HG02870 (cell line): ENCODE measurements around the gene MPV17L2.
A peak's percentile ranks its signal among the peaks of the same experiment; 100 is the strongest.
"Not testable (repeated sequence)": the region's sequence is repeated elsewhere in the genome, so short reads cannot be mapped to it uniquely, and the experiment has no call there.

Source experiments
- ATAC-seq: cut with Tn5 transposase; IDR thresholded peaks from one replicate; pipeline ENCODE4 v1.9.1; 2021; ENCODE audit warnings: mild to moderate bottlenecking, moderate library complexity; ENCODE audit not compliant: unreplicated experiment

The MPV17L2 gene

DNA sequence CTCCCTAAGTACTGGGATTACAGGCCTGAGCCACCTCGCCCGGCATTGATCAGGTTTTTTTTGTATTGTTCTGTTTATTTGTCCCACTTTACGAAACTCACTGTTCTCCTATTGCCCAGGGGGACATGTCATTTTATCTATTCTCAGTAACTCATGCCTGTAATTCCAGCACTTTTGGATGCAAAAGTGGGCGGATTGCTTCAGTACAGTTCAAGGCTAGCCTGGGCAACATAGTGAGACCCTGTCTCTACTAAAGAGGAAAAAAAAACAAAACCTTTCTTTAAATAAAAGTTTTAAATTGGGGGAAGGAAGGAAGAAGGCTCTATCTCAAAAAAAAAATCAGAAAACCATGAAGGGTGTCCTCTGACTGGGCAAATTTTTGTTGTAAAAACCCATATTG lies 2.7 kb upstream of the MPV17L2 start:
- no peak for ATAC-seq

DNA sequence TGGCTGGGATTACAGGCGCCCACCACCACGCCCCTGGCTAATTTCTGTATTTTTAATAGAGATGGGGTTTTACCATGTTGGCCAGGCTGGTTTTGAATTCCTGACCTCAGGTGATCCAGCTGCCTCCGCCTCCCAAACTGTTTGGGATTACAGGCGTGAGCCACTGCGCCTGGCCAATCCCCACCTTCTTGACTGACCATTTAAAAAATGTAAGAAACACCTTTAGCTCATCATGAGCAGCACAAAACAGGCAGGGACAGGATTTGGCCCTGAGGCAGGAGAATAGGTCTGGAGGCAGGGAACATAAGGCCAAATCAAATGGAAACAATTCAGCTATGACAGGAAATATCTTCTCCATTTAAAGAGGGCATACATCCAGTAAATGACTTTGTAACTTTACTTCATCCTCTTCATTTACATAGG lies 1.4 kb upstream of the MPV17L2 start:
- no peak for ATAC-seq

DNA sequence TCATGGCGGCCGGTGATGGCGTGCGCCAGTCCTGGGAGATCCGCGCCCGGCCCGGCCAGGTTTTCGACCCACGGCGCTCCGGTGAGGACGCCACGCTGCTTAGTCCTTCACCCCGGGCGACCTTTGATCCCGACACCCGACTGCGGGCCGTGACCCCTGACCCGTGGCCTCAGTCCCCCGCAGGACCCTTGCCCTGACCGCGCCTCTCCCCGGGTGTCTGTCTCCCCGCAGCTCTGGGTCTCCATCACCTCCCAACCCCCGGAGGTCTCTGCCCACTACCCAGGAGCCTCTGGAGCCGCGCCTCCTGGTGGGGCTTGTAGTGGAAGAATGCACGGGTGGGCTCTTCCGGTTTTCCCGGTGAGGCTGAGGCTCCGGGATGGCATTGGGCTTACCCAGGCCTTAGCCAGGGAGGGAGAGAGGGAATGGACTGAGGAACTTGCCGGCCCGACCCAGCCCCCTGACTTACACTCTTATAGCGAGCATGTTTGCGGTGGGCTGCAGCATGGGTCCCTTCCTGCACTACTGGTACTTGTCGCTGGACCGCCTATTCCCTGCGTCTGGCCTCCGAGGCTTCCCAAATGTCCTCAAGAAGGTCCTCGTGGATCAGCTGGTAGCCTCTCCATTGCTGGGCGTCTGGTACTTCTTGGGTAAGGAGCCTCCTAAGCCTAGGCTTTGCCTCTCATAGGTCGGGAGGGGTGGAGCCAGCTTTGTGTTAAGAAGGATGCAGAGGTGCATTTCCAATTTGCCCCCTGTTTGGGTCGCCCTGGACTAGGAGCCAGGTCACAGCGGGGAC lies 566 bp downstream of the MPV17L2 start:
- ATAC-seq = peak; percentile 1

DNA sequence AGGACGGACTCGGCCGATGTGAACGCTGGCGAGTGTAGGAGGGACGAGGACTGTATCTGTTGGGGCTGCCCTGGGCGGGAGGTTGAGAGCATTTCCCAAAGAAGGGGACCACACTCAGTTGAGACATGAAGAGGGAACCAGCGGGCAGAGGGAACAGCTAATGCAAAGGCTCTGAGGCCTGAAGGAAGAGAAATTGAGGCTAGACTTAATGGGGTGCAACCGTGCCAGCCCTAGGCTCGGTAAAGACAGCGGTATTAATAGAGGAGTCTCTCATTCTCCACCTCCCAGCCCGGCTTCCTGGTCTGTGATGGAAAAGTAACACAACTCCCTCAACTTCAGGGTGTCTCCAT lies 1.1 kb downstream of the MPV17L2 start:
- ATAC-seq = no peak

DNA sequence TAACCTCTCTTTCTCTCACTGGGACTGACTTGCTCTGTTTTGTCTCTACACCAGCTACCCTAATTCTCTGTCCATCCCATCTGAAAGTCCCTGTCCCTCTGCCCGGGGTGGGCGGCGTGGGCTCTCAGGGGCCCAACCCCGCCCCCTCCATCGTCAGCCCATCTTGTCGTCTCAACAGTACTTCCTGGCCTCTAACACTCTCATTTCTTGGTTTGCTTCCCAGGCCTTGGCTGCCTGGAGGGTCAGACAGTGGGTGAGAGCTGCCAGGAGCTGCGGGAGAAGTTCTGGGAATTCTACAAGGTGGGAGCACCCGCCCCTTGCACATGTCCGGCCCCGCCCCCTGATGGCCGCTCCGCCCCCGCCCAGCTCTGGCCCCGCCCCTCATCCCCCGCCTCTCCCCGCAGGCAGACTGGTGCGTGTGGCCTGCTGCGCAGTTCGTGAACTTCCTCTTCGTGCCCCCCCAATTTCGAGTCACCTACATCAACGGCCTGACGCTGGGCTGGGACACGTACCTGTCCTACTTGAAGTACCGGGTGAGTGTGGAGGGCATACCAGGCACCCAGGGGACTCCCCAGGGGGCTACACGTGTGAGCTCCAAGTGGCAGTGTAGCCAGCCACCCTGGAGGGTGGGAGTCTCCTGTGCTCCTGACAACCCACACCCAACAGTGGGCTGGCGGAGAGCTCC lies 1.7 kb downstream of the MPV17L2 start:
- no peak for ATAC-seq

DNA sequence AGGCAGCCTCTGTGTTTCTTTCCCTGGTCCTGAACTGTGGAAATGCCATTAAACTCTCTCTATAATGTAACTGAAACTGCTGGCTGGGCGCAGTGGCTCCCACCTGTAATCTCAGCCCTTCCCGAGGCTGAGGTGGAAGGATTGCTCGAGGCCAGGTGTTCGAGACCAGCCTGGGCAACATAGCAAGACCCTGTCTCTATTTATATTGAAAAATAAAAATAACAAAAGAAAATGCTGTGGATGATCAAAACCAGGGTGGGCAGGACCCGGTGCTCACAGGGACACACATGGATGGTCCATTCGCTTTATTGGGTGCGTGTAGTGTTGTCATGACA lies 3.5 kb downstream of the MPV17L2 start:
- no peak for ATAC-seq

DNA sequence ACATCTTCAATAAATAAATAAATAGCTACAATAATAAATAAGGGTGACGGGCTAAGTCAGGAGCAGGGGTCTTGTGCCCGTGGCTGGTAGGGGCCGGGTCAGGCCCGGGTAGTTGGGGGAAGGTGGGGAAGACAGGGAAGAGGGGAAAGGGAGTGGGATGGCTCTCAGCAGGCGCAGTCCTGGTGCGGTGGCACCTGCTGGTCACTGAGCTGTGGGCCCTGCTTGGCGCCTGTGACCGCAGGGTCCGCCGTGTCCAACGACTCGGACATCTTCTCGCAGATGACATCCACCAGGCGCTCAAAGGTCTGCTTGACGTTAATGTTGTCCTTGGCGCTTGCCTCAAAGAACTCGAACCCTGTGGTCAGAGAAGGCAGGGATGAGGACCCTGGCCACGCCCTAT lies 4.3 kb downstream of the MPV17L2 start:
- ATAC-seq = no peak

DNA sequence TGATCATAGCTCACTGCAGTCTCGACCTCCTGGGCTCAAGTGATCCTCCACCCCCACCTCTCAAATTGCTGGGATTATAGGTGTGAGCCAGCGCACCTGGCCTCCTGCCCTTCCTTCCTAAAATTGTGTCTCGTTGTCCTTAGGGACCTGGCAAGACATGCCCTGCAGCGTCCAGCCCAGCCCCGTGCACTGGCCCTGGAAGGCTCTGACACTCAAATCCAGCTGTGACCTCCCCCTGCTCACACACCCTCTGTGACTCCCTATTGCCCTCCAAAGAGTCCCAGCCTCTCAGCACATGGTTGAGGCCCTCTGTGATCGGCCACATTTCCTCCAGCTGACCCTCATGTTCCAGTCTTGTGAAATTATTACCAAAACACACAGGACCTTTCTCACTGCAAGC lies 4.9 kb downstream of the MPV17L2 start:
- ATAC-seq = no peak

DNA sequence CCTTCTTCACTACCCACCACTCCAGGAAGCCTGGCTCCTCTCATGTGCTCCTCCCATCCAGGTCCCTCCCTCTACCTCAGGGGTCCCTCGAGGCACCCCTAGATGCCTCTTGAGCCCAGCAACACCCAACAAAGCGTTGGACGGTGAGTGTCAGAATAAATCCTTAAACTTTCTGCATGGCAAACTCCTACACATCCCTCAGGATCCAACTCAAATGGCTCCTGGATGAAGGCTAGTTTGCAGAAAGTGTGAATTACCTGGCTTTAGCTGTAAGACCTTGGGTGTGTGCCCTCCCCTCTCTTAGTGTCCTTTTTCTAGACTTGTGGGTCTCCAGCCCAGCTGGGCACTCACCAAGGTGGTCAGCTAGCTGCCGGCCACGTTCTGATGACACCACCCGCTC lies 5.4 kb downstream of the MPV17L2 start:
- no peak for ATAC-seq

DNA sequence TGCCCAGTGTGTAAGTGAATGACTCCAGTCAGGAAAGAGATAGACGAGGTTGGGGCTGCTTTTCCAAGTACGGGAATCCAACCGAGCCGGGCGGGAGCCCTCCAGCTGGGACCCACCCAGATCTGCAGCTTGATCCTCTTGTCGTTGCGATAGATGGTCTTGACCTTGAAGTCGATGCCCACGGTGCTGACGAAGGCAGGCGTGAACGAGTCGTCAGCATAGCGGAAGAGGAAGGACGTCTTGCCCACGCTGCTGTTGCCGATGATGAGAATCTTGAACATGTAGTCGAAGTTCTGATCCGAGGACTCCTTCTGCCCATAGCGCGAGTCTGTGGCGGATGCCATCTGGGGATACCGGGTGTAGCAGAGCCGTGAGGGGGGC lies 9.4 kb downstream of the MPV17L2 start:
- ATAC-seq = no peak

DNA sequence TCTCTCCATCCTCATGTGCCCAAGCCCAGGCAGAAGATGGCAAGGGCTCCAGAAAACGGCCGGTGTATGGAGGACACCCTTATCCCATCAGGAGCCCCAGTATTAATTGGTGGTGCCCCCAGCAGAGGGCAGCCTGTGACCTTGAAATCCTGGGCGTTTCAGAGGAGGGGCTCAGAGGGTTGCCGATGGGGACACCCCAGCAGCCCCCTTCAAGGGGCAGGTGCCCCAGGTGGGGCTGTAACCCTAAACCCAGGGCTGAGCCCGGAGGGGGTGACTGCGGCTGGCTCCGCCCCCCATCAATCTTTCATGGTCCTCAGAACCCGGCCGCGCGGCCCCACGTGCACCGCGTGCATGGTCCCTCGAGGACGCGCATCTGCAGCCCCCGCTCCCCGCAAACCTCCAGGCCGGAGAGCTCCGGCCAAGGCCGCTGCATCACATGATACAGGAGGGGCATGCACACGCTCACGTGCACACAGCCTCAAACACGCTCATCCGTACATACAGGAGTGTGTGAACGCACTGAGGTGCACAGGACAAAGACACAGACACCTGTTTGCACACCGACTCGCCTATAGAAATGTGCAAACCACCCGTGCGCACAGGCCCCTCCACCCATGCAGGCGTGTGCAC lies 9.9 kb downstream of the MPV17L2 start:
- ATAC-seq = no peak

DNA sequence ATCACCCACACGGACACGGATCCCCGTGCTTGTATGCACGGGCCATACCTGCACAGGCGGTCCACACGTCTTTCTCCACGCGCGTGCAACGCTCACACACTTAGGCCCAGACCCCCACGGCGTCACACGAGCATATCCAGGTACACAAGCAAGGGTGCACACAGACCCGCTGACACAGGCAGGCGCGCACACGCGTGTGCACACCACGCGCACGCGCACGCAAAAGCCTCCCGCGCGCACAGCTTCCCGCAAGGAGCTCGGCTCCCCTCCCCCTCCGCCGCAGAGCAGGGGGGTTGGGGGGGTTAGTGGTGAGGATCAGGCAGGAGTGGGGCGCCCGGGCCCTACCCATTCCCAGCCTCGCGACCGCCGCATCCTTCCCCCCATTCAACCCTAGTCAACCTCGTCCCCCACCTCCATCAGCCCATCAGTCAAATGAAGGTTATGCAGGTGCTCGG lies 10.4 kb downstream of the MPV17L2 start:
- peak; percentile 1 for ATAC-seq

DNA sequence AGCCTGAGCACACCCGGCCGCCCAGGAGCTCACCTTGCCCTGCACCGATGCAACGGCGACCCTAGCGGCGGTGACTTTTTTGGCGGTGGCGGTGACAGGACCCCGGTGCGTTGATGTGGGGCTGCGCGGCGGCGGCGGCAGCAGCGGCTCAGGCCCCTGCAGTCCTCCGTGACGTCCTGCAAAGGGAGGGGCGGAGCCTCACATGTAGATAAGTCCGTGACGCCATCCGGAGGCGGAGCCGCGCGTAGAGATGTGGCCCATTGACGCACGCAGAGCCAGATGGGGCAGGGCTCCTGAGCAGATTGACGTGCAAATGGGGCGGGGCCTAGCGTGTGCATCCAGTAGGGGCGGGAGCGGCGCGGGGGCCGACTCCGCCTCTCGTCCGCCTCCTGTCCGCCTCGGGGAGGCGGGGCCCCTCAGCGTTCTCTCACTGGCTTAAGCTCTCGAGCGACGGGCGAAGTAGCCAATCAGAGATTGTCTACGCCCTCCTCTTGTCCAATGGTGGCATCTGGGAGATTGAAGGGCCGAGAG lies 10.9 kb downstream of the MPV17L2 start, which contains the start of gene RAB3A:
TSS of gene RAB3A (minus strand) at position 180 of the 531 bp plus-strand sequence. CDS start 1,302 bp downstream, outside the sequence.
- ATAC-seq = peak; percentile 92

DNA sequence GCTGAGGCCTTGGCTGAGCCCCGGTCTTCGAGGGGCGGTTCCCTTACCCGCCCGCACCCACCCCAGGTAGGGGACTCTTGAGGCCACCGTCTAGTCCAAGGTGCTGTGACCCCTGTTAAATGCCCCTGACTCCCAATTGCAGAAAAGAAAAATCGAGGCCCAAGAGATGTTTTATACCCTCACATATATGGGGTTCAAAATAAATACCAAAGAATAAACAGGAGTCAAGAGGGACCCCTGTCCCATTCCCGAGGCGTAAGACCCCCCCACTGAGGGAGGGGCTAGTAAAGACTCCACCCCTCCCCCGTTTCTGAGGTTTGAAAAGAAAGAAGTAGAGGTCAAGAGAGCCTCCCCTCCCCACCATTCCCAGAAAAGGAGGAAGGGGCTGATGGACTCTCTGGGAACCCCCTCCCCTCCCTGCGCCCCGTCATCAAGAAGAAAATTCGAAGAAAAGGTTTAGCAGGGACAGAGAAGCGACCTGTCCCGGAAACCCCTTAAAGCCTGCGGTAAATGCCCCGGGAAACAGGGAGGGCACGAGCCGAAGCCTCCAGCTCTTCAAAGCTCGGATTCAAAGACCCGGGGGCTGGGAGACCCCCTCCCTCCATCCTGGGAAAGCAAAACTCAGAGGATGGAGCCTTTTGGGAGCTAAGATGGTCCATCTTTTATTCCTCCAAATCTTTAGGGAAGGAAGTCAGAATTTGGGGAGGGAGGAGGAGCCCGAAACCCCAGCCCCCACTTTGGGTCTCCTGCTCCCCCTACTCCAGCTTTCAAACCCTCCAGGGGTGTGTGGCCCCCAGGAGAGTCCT lies 11.6 kb downstream of the MPV17L2 start:
- peak; percentile 12 for ATAC-seq

DNA sequence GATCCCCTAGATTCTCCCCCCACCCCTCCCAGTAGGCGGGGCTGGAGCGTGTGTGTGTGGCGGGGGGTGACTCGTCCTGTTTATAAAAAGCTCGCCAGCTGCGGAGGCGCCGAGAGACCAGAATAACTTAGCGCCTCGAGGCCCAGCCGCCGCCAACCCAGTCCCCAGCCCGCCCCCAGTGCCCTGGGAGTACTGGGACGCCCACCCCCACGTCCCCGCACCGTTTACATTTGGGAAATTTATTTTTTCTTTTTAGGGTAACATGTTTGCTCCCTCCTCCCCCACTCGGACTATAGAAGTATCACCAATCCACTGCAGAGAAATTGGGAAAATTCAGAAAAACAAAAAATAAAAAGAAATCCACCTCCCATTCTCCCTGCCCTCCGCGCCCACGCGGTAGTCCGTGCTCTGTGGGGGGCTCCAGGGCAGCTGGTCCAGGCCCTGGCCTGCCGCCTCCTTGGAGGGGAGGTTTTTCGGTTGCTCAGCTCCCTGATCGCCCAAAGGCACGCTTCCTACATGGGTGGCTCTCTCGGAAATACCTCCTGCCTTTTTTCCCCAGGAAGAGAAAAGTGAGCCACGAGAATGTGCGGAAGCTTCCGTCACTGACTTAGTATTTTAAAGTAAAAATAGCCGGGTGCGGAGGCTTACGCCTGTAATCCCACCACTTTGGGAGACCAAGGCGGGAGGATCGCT lies 12.3 kb downstream of the MPV17L2 start:
- no peak for ATAC-seq

DNA sequence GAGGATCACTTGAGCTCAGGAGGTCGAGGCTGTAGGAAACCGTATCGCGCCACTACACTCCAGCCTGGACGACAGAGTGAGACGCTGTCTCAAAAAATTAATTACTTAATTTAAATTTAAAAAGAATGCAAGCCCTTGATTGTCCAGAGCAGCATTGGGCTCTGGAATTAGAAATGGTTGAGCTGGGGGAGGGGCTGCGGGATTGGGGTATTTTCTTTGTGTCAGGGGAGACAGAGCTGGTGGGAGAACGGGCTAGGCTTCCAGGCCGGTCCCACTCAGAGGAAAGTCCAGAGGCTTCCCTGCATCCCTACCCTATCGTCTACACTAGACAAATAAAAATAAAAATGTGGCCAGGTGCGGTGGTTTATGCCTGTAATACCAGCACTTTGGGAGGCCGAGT lies 13.0 kb downstream of the MPV17L2 start:
- no peak for ATAC-seq

DNA sequence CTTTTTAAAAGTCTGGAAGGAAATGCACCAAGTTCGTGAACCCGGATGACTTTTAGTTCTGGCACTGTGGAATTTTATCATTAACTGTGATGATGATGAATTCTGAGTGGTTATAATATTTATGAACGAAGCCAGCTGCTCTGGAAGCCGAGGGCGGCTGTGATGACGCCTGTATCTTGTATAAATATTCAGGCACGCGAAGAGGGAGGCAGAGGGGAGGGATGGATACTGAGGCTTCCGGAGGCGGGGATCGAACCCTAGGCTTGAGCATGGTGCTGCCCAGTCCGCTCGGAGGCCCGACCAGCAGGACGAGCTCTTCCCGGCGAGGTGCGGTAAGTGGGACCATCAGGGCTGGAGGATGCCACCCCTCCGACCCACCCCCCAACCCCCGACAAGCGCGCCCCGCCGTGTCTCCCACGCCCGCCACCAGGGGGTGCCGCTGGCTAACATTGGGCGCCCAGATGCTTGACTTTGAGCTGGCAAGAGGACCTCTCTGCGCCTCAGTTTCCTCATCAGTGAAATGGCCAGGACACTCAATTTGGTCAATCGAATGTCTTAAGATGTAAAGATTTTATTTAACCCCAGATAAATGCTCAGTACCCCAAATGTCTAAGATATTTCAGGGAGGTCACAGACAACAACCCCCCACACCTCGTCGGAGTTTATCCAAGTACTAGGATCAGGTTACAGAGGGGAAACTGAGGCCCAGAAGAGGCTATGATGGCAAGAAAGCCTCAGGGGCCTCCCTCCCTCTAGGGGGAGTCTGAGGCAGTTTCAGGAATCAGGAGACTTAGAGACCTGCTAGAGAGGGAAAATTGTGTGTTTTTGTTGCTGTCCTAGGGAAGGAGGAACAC lies 15.3 kb downstream of the MPV17L2 start:
- no peak for ATAC-seq

DNA sequence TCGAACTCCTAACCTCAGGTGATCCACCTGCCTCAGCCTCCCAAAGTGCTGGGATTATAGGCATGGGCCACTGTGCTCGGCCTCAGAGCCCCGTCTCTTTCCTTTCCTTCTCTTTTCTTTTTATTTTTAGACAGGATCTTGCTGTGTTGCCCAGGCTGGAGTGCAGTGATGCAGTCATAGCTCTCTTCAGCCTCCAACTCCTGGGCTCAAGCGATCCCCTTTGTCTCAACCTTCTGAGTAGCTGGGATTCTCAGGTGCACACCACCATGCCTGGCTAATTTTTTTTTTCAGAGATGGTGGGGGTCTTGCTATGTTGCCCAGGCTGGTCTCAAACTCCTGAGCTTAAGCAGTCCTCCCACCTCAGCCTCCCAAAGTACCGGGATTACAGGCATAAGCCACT lies 16.9 kb downstream of the MPV17L2 start:
- ATAC-seq = not testable (repeated sequence)

DNA sequence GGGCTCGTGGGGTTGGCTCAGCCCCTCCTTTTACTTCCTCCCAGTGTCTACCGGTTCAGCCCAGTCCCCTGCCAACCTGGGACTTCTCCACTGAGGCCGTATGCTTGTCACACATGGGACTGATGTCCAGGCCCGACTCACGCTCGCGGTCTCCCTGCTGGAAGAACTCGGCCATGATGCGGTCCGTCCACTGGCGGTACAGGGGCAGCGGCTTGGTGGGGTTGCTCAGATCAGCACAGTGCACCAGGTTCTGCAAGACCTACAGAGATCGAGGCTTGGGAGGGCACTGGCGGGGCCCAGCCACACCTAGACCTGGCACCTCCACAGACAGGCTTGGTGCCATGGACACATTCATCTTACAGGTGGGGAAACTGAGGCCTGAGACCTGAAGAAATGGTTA lies 18.7 kb downstream of the MPV17L2 start:
- no peak for ATAC-seq
